ENCODE data around the gene SZT2.

SZT2 gene

GRCh38 chr1:43419627-43420425 is 30.1 kb downstream of the SZT2 start:
- H3K4me2 ChIP-seq (ENCODE audit: low read depth, low read length, poor library complexity, severe bottlenecking): no peak overlapping the region
- H3K9me3 ChIP-seq (ENCODE audit: insufficient read depth, low read length): no peaks in the 10 kb centered on the region
- no peaks in the 10 kb centered on the region for H3K79me2 ChIP-seq (ENCODE audit: insufficient read depth, low read length)
- H3K27ac ChIP-seq (ENCODE audit: low read depth, low read length): no peak overlapping the region
- no peak for TF ChIP-seq EZH2phosphoT487 (conservative IDR thresholded peaks at IDR 0.05; ENCODE audit: low read length)
- TF ChIP-seq, protein P1, sequence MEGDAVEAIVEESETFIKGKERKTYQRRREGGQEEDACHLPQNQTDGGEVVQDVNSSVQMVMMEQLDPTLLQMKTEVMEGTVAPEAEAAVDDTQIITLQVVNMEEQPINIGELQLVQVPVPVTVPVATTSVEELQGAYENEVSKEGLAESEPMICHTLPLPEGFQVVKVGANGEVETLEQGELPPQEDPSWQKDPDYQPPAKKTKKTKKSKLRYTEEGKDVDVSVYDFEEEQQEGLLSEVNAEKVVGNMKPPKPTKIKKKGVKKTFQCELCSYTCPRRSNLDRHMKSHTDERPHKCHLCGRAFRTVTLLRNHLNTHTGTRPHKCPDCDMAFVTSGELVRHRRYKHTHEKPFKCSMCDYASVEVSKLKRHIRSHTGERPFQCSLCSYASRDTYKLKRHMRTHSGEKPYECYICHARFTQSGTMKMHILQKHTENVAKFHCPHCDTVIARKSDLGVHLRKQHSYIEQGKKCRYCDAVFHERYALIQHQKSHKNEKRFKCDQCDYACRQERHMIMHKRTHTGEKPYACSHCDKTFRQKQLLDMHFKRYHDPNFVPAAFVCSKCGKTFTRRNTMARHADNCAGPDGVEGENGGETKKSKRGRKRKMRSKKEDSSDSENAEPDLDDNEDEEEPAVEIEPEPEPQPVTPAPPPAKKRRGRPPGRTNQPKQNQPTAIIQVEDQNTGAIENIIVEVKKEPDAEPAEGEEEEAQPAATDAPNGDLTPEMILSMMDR (IDR thresholded peaks at IDR 0.05; ENCODE audit: insufficient read depth, low read length, poor library complexity, severe bottlenecking): no peak
- no peaks in the 10 kb centered on the region for H4K20me1 ChIP-seq (ENCODE audit: low read depth, low read length)
- H3K9ac ChIP-seq (ENCODE audit: low read length): no peak overlapping the region
- H3K9me2 ChIP-seq (replicated peaks; ENCODE audit: insufficient read depth, low read length): no peaks in the 10 kb centered on the region
- H3F3A ChIP-seq (ENCODE audit: insufficient read depth): no peaks in the 10 kb centered on the region
- H3K4me3 ChIP-seq (ENCODE audit: insufficient read depth, low read length, poor library complexity, severe bottlenecking): no peak overlapping the region
- H2AFZ ChIP-seq (ENCODE audit: low read depth, low read length, severe bottlenecking): no peak overlapping the region
- no peaks in the 10 kb centered on the region for H3K36me3 ChIP-seq (ENCODE audit: low read length)
- no peaks in the 10 kb centered on the region for H3K27me3 ChIP-seq (ENCODE audit: low read length)

DNA sequence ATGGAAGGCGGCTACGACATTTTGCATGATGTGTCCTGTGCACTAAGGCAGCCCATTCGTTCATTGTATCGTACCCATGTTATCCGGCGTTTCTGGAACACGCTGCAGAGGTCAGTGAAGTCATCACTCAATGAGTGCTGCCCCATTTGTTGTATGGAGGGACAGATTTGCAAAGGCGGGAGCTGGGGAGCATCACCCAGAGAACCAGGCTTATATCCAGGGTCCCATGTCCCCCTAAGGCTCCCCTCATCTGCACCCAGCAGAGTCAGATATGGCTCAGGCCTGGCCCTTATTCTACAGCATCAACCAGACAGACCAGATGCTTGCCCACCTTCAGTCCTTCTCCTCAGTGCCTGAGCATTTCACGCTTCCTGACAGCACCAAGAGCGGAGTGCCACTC is 31.2 kb downstream of the SZT2 start:
- H3K4me2 ChIP-seq (ENCODE audit: low read depth, low read length, poor library complexity, severe bottlenecking): no peak overlapping the region
- no peaks in the 10 kb centered on the region for H3K36me3 ChIP-seq (ENCODE audit: low read length)

DNA sequence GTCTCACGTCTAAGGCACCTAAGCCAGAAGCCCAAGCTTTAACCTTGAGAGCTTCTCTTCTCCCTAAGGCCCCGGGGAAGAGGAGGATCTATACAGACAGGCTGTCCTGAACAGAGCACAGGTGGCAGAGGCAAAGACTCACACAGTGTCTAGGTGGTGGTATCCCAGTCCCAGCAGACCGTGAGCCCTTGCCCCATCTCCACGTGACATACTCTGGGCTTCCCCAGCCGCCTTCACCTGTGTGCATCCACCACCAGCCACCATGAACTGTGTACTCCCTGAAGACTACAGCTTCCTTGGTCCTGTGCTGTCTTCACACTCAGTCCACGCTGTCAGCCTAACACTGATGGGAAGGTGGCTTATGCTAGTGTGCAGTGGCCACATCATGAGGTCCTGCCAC is 31.7 kb downstream of the SZT2 start:
- Histone ChIP-seq H3F3A (ENCODE audit: insufficient read depth) (no peaks in the 10 kb centered on the region), H3K9me2 (replicated peaks; ENCODE audit: insufficient read depth, low read length) (no peaks in the 10 kb centered on the region), H4K20me1 (ENCODE audit: low read depth, low read length) (no peaks in the 10 kb centered on the region), H3K4me3 (ENCODE audit: insufficient read depth, low read length, poor library complexity, severe bottlenecking) (no peak overlapping the region), H3K27ac (ENCODE audit: low read depth, low read length) (no peak overlapping the region), H3K9ac (ENCODE audit: low read length) (no peak overlapping the region), H3K9me3 (ENCODE audit: insufficient read depth, low read length) (no peaks in the 10 kb centered on the region), H2AFZ (ENCODE audit: low read depth, low read length, severe bottlenecking) (no peak overlapping the region), H3K27me3 (ENCODE audit: low read length) (no peaks in the 10 kb centered on the region), H3K79me2 (ENCODE audit: insufficient read depth, low read length) (no peaks in the 10 kb centered on the region), H3K4me2 (ENCODE audit: low read depth, low read length, poor library complexity, severe bottlenecking) (no peak overlapping the region), H3K36me3 (ENCODE audit: low read length) (no peaks in the 10 kb centered on the region)
- TF ChIP-seq EZH2phosphoT487 (conservative IDR thresholded peaks at IDR 0.05; ENCODE audit: low read length): no peak
- TF ChIP-seq, protein P1 (IDR thresholded peaks at IDR 0.05; ENCODE audit: insufficient read depth, low read length, poor library complexity, severe bottlenecking): no peak

More for the DNA sequence above, 31.2 kb downstream of the SZT2 start:
- Histone ChIP-seq H4K20me1 (ENCODE audit: low read depth, low read length) (no peaks in the 10 kb centered on the region), H3F3A (ENCODE audit: insufficient read depth) (no peaks in the 10 kb centered on the region), H3K27me3 (ENCODE audit: low read length) (no peaks in the 10 kb centered on the region), H3K9me3 (ENCODE audit: insufficient read depth, low read length) (no peaks in the 10 kb centered on the region), H3K4me3 (ENCODE audit: insufficient read depth, low read length, poor library complexity, severe bottlenecking) (no peak overlapping the region), H3K9me2 (replicated peaks; ENCODE audit: insufficient read depth, low read length) (no peaks in the 10 kb centered on the region), H2AFZ (ENCODE audit: low read depth, low read length, severe bottlenecking) (no peak overlapping the region), H3K27ac (ENCODE audit: low read depth, low read length) (no peak overlapping the region), H3K79me2 (ENCODE audit: insufficient read depth, low read length) (no peaks in the 10 kb centered on the region), H3K9ac (ENCODE audit: low read length) (no peak overlapping the region)
- TF ChIP-seq EZH2phosphoT487 (conservative IDR thresholded peaks at IDR 0.05; ENCODE audit: low read length): no peak
- TF ChIP-seq, protein P1 (IDR thresholded peaks at IDR 0.05; ENCODE audit: insufficient read depth, low read length, poor library complexity, severe bottlenecking): no peak

Measured in SU-DHL-6 (cell line).